Stomach (tissue), 9 donors: Measurements from ENCODE around the gene IZUMO2. TPM values are rescaled to one million over a fixed set of nuclear protein-coding genes. Genes with fewer than 3 reads are reported as not detected.
"Not testable (repeated sequence)": the region's sequence is repeated elsewhere in the genome, so short reads cannot be mapped to it uniquely, and the experiment has no call there.

Source experiments
- DNase-seq, 2 donors: peaks; one replicate each; pipeline versions ENCODE4 v3.0.0 to v3.0.0-alpha.2; 2013 to 2019
- H3K27ac ChIP-seq, 5 donors: fragments of 200-600 bp in 4 of 5; sonication (generic) in 4 of 5; one replicate each; pipeline ENCODE4 v1.5.1; 2013 to 2019; ENCODE audit warnings: mild to moderate bottlenecking in 1 of 5, moderate library complexity in 1 of 5
- H3K27me3 ChIP-seq, 3 donors: fragments of 200-600 bp; sonication (generic); one replicate each; pipeline ENCODE4 v1.5.1; 2017 to 2019; ENCODE audit warnings: mixed run types in 1 of 3
- H3K36me3 ChIP-seq, 4 donors: fragments of 200-600 bp; sonication (generic); 1 replicate in 3 of 4; 2 replicates in 1 of 4; pipeline ENCODE4 v1.5.1; 2016 to 2019
- H3K4me1 ChIP-seq, 4 donors: fragments of 200-600 bp; sonication (generic); one replicate each; pipeline ENCODE4 v1.5.1; 2016 to 2019
- H3K4me3 ChIP-seq, 4 donors: fragments of 200-600 bp; sonication (generic) in 3 of 4; one replicate each; pipeline ENCODE4 v1.5.1; 2016 to 2019; ENCODE audit warnings: mild to moderate bottlenecking in 1 of 4
- H3K9me3 ChIP-seq, 4 donors: fragments of 200-600 bp; sonication (generic); one replicate each; pipeline ENCODE4 v1.5.1; 2016 to 2019
- CTCF ChIP-seq, 7 experiments: fragments of 450-650 bp in 4 of 7; fragments of 200-600 bp in 3 of 7; sonication (generic) in 3 of 7; IDR thresholded peaks; one replicate each; pipeline ENCODE4 v1.5.1; 2016 to 2019; ENCODE audit warnings: antibody characterized with exemption in 7 of 7, control low read depth in 2 of 7, mild to moderate bottlenecking in 1 of 7
- POLR2A ChIP-seq, 4 donors: fragments of 450-650 bp; IDR thresholded peaks; one replicate each; pipeline ENCODE4 v1.6.1; 2016; ENCODE audit warnings: antibody characterized with exemption in 4 of 4, control low read depth in 2 of 4, mild to moderate bottlenecking in 1 of 4, moderate library complexity in 1 of 4
- POLR2AphosphoS5 ChIP-seq, 3 donors: sonication (generic); formaldehyde crosslinking; IDR thresholded peaks; one replicate each; pipeline ENCODE4 v1.6.1; 2016; ENCODE audit warnings: antibody characterized with exemption in 3 of 3
- WGBS, 5 donors: extraction: QIAGEN DNeasy Blood & Tissue Kit in 3 of 5; methylation state at CpG; one replicate each; pipeline versions ENCODE4 v1.1.5 to v1.1.7; 2013 to 2018; 5-methylcytosine and 5-hydroxymethylcytosine counted together
- intact Hi-C: fragments of 100-400 bp; cut with DNase I; formaldehyde crosslinking; loops from one replicate; pipeline ENCODE4 v1.15.1; 2023; ENCODE audit warnings: low total_unique reads
- polyA plus RNA-seq, 3 donors: library from polyadenylated mRNA; stranded (reverse); fragments of 200-250 nt; gene quantifications; one replicate each; pipeline ENCODE4 v1.2.3, GENCODE V29; 2013
- total RNA-seq, 5 donors: library from RNA; depleted of rRNA; stranded (reverse); fragments of >200 nt; gene quantifications; one replicate each; pipeline versions ENCODE4 v1.1.0 to v1.2.3, GENCODE V29; 2014 to 2016
- donor health status: healthy with polysubstance abuse.
- donor health status: Bipolar disorder and iron deficiency.
- donor health status: healthy.

The IZUMO2 gene
- total and polyA plus RNA-seq, 8 donors = not detected

- H3K4me1 ChIP-seq, H3K27ac ChIP-seq, intact Hi-C loops, H3K36me3 ChIP-seq, H3K9me3 ChIP-seq, H3K4me3 ChIP-seq: not testable (repeated sequence)
- peak in 1 of 7 experiments; percentile 22 for TF ChIP-seq CTCF (IDR thresholded peaks at IDR 0.05)
- peaks cover 7 to 31% (median 13%) of the 10 kb centered on the region in 3 donors for H3K27me3 ChIP-seq
- 41 to 51% (median 43%) methylated on average over 19 to 21 of the region's 23 CpGs for WGBS, 5 donors
- peak in 1 of 2 donors; percentile 34 for DNase-seq
These were observed 26.3 kb downstream of the IZUMO2 start for GRCh38 chr19:50136603-50137365.

GRCh38 chr19:50135856-50136602 lies 27.1 kb downstream of the IZUMO2 start:
- WGBS, 5 donors = 85 to 89% (median 86%) methylated on average over 10 of the region's 10 CpGs

GRCh38 chr19:50134777-50135719 lies 28.0 kb downstream of the IZUMO2 start:
- H3K9me3 ChIP-seq, intact Hi-C loops, H3K4me3 ChIP-seq, H3K27ac ChIP-seq, DNase-seq, H3K36me3 ChIP-seq, H3K4me1 ChIP-seq: not testable (repeated sequence)
- WGBS, 5 donors = 77 to 84% (median 80%) methylated on average over 15 to 19 of the region's 21 CpGs
- peaks cover 7 to 31% (median 13%) of the 10 kb centered on the region in 3 donors for H3K27me3 ChIP-seq

More at GRCh38 chr19:50135856-50136602, 27.1 kb downstream of the IZUMO2 start:
- DNase-seq, intact Hi-C loops, H3K4me1 ChIP-seq, H3K27ac ChIP-seq, H3K4me3 ChIP-seq, H3K9me3 ChIP-seq, H3K36me3 ChIP-seq: not testable (repeated sequence)
- TF ChIP-seq POLR2AphosphoS5 (IDR thresholded peaks at IDR 0.05) = peak in 1 of 3 donors; percentile 1
- peak in 1 of 4 donors; percentile 25 for TF ChIP-seq POLR2A (IDR thresholded peaks at IDR 0.05)
- peaks cover 7 to 31% (median 13%) of the 10 kb centered on the region in 3 donors for H3K27me3 ChIP-seq

GRCh38 chr19:50133518-50134492 lies 29.3 kb downstream of the IZUMO2 start:
- H3K27me3 ChIP-seq = peaks cover 7 to 31% (median 13%) of the 10 kb centered on the region in 3 donors
- DNase-seq, H3K27ac ChIP-seq, intact Hi-C loops, H3K9me3 ChIP-seq, H3K4me1 ChIP-seq, H3K4me3 ChIP-seq, H3K36me3 ChIP-seq: not testable (repeated sequence)
- WGBS, 5 donors = 50 to 72% (median 69%) methylated on average over 14 to 24 of the region's 31 CpGs

- H3K4me3 ChIP-seq, H3K9me3 ChIP-seq, DNase-seq, H3K27ac ChIP-seq, H3K27me3 ChIP-seq, H3K36me3 ChIP-seq, H3K4me1 ChIP-seq, intact Hi-C loops: not testable (repeated sequence)
- no CpG with 5 or more reads among the region's 13 CpGs for WGBS, 5 donors
These were observed 59.1 kb downstream of the IZUMO2 start for GRCh38 chr19:50104012-50104411.

- H3K27me3 ChIP-seq, H3K27ac ChIP-seq, H3K9me3 ChIP-seq, H3K4me3 ChIP-seq, H3K36me3 ChIP-seq, DNase-seq, H3K4me1 ChIP-seq, intact Hi-C loops: not testable (repeated sequence)
- 75 to 84% (median 80%) methylated on average over 5 to 6 of the region's 13 CpGs; no CpG with 5 or more reads in 1 of the 5 donors for WGBS, 5 donors
These were observed 59.7 kb downstream of the IZUMO2 start for GRCh38 chr19:50103405-50103804.

Other genes with a start within 250 kb of the IZUMO2 start
- 10 to 100 TPM in 1 of 5 donors, 1 to 10 TPM in 4; 2.2 to 13.9 (median 5.1) TPM for gene ATF5, start 234.1 kb downstream of the IZUMO2 start, total RNA-seq
- gene ATF5, start 234.1 kb downstream of the IZUMO2 start, polyA plus RNA-seq = 10 to 100 TPM; 20.0 to 40.3 (median 20.5) TPM
- 10 to 100 TPM in 3 of 5 donors, 1 to 10 TPM in 2; 5.3 to 58.0 (median 14.5) TPM for gene NUP62, start 233.8 kb downstream of the IZUMO2 start, total RNA-seq
- gene NUP62, start 233.8 kb downstream of the IZUMO2 start, polyA plus RNA-seq = 10 to 100 TPM; 13.7 to 17.0 (median 15.9) TPM
- 100 to 1,000 TPM in 1 of 5 donors, 10 to 100 TPM in 3, under 1 TPM in 1; 0.29 to 103 (median 35.1) TPM for gene SIGLEC11, start 202.1 kb downstream of the IZUMO2 start, total RNA-seq
- 10 to 100 TPM in 2 of 3 donors, 1 to 10 TPM in 1; 5.8 to 41.0 (median 34.2) TPM for gene SIGLEC11, start 202.1 kb downstream of the IZUMO2 start, polyA plus RNA-seq
- 10 to 100 TPM in 4 of 5 donors, 1 to 10 TPM in 1; 3.5 to 39.7 (median 24.5) TPM for gene VRK3, start 137.9 kb downstream of the IZUMO2 start, total RNA-seq
- gene VRK3, start 137.9 kb downstream of the IZUMO2 start, polyA plus RNA-seq = 10 to 100 TPM; 16.1 to 34.1 (median 18.7) TPM
- gene ZNF473, start 137.3 kb downstream of the IZUMO2 start, total RNA-seq = 10 to 100 TPM in 3 of 5 donors, 1 to 10 TPM in 1, under 1 TPM in 1; 0.58 to 28.0 (median 12.1) TPM
- gene ZNF473, start 137.3 kb downstream of the IZUMO2 start, polyA plus RNA-seq = 1 to 10 TPM; 1.7 to 2.6 (median 2.0) TPM
- 100 to 1,000 TPM in 1 of 5 donors, 10 to 100 TPM in 4; 21.6 to 392 (median 62.5) TPM for gene MYH14, start 40.3 kb upstream of the IZUMO2 start, total RNA-seq
- 10 to 100 TPM; 23.7 to 54.2 (median 27.9) TPM for gene MYH14, start 40.3 kb upstream of the IZUMO2 start, polyA plus RNA-seq
- gene KCNC3, start 166.1 kb upstream of the IZUMO2 start, total RNA-seq = 1 to 10 TPM in 2 of 5 donors, under 1 TPM in 2, not detected in 1; 0.37 to 2.3 (median 0.95) TPM
- under 1 TPM in 2 of 3 donors, not detected in 1; 0.25 to 0.31 TPM for gene KCNC3, start 166.1 kb upstream of the IZUMO2 start, polyA plus RNA-seq
- gene NAPSA, start 202.4 kb upstream of the IZUMO2 start, total RNA-seq = 10 to 100 TPM in 1 of 5 donors, 1 to 10 TPM in 1, under 1 TPM in 1, not detected in 2; 0.18 to 87.5 (median 1.2) TPM
- gene NAPSA, start 202.4 kb upstream of the IZUMO2 start, polyA plus RNA-seq = 1 to 10 TPM in 2 of 3 donors, under 1 TPM in 1; 0.50 to 2.8 (median 2.6) TPM
- gene NR1H2, start 213.2 kb upstream of the IZUMO2 start, total RNA-seq = 100 to 1,000 TPM in 3 of 5 donors, 10 to 100 TPM in 2; 47.4 to 241 (median 110) TPM
- gene NR1H2, start 213.2 kb upstream of the IZUMO2 start, polyA plus RNA-seq = 10 to 100 TPM; 55.2 to 70.4 (median 60.5) TPM
- 10 to 100 TPM; 11.4 to 98.0 (median 17.9) TPM for gene POLD1, start 221.1 kb upstream of the IZUMO2 start, total RNA-seq
- gene POLD1, start 221.1 kb upstream of the IZUMO2 start, polyA plus RNA-seq = 10 to 100 TPM; 29.3 to 45.3 (median 35.2) TPM